Measurements from ENCODE around the gene SLC39A13.

DNA sequence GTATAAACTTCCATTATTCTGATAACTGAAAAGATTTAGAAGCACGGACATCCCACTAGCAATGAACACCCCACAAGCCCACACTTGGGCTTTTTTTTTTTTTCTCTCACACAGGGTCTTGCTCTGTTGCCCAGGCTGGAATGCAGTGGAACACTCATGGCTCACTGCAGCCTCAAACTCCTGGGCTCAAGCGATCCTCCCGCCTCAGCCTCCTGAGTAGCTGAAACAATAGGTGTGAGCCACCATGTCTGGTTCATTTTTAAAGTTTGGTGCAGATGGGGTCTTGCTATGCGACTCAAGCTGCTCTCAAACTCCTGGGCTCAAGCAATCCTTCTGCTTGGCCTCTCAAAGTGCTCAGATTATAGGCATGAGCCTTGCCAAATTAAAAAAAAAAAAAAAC is 37.5 kb downstream of the SLC39A13 start:
- TF ChIP-seq, protein P1, sequence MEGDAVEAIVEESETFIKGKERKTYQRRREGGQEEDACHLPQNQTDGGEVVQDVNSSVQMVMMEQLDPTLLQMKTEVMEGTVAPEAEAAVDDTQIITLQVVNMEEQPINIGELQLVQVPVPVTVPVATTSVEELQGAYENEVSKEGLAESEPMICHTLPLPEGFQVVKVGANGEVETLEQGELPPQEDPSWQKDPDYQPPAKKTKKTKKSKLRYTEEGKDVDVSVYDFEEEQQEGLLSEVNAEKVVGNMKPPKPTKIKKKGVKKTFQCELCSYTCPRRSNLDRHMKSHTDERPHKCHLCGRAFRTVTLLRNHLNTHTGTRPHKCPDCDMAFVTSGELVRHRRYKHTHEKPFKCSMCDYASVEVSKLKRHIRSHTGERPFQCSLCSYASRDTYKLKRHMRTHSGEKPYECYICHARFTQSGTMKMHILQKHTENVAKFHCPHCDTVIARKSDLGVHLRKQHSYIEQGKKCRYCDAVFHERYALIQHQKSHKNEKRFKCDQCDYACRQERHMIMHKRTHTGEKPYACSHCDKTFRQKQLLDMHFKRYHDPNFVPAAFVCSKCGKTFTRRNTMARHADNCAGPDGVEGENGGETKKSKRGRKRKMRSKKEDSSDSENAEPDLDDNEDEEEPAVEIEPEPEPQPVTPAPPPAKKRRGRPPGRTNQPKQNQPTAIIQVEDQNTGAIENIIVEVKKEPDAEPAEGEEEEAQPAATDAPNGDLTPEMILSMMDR (conservative IDR thresholded peaks at IDR 0.05; ENCODE audit: low read depth, low read length) = no peak
- TF ChIP-seq EZH2 (IDR thresholded peaks at IDR 0.05; ENCODE audit: low read length, unreplicated experiment) (no peak), EZH2phosphoT487 (IDR thresholded peaks at IDR 0.05; ENCODE audit: borderline replicate concordance, low read length) (no peak)
